ENCODE data around the gene KAT8.

- TF ChIP-seq POLR2A (IDR thresholded peaks at IDR 0.05) (no peak), CTCF (IDR thresholded peaks at IDR 0.05) (no peak)
These were observed 28.0 kb downstream of the KAT8 start for GRCh38 chr16:31145398-31145990.

Measured in body of pancreas (tissue), 4 donors.